ENCODE results near the gene ADISSP.
A peak's percentile ranks its signal among the peaks of the same experiment; 100 is the strongest.

Gene ADISSP

DNA sequence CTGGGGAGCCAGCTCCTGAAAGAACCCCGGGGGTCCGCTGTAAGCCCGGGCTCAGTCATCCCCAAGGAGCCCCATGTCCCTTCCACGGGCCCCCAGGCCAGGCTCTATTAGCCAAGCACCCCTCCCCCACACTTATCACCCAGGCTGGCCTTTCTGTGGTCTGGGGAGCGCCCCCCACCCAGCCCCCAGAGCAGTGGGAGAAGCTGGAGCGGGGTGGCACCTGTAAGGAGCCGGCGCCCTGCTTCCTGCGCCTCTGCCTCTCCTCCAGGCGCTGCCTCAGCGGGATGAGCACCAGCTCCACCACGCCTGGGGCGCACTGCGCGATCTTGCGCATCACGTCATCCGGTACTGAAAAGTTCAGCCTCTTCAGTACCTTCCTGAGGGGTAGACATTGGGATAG, 11.4 kb upstream of the ADISSP start:
- DNase-seq: no peak

DNA sequence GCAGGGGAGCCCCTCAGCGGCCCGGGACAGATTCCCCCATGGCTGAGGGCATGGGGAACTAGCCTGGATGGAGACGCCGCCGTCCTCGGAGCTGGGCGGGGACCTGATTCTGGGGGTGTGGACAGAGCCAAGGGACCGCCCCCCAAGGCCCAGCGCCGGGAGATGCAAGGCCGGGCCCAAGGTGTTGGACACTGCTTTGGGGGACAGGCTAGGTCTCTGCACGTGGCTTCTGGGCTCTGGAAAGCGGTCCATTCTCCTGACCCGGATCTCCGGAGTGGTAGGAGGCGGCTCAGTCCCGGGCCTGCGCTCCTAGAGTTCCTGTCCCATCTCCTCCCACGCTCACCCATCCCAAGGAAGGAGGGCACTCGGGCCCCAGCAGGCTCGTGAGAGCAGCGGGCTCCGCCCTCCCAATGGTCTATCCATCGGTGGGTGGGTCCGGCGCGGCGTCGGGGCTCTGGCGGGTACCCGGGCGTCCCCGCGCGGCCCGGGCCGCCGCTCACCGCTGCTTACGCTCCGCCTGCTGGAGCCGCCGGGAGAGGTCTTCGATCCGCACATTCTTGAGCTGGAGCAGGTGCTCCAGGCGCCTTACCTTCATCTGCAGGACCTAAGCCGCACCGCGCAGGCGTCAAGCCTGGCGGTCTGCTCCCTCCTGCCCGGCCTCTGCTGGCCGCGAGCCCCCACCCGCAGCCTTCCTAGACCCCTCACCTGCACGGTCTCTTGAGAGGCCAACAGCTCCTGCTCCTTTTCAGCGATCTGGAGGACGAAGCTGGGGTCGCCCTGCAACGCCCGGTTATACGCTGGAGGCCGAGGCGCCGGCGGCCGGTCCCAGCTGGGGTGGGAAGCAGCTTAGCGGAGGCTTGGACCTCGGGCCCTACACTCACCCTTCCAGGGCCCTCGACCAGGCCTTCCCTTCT, 10.4 kb upstream of the ADISSP start:
- peak; percentile 25 for DNase-seq

DNA sequence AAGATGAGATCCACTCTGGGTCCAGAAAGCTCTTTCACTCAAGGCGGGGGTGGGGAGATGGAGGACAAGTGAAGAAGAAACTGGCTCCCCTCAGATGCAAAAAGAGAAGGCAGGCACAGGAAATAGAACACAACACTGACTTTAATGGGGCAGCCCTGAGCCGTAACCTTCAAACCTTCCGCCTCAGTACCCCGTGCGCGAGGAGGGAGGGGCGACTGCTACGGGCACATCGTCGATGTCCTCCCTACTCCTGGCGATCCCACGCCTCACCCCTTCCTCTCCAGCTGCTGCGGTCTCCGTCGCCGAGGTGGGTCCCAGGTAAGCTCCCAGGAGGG, 9.8 kb upstream of the ADISSP start:
- DNase-seq: no peak

DNA sequence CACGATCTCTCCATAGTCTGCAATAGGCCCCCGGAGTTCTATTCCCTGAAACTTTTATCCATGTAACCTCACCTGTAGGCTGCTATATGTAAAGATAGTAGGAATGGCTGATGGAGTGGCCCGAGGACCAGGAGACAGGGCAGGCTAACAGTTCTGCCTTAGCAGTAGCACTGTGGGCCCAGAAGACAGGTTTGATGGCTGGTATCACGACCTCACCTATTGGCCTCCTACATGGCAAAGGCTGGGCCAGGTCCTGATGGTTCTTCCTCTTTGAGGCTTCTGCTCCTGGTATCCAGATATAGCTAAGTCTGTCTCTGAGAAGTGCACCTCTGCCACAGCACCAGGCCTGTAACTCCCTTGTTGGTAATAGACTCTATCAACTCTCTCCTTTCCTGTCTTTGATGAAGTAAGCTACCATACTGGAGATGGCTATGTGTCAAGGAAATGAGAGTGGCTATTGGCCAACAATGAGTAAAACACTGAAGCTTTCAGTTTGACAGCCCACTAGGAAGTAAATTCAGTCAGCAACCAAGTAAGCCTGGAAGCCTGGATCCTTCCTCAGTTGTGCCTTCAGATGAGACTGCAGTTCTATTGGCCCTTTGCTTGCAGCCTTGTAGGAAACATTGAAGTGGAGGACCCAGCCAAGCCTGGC, 8.0 kb upstream of the ADISSP start:
- DNase-seq: no peak

DNA sequence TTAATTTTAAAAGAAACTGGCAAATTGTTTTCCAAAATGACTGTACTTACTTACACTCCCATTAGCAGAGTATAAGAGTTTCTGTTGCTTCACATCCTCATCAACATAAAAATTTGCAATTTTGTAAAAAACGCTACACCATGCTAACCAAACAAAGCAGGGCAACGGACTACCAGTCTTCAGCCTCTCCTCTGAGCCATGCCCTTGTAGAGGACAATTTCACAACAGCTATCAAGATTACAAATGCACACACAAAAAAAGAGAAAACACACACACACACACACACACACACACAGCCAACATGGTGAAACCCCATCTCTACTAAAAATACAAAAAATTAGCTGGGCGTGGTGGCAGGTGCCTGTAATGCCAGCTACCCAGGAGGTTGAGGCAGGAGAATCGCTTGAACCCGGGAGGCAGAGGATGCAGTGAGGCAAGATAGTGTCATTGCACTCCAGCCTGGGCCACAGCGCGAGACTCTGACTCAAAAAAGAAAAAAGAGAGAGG, 4.1 kb upstream of the ADISSP start:
- DNase-seq: no peak

DNA sequence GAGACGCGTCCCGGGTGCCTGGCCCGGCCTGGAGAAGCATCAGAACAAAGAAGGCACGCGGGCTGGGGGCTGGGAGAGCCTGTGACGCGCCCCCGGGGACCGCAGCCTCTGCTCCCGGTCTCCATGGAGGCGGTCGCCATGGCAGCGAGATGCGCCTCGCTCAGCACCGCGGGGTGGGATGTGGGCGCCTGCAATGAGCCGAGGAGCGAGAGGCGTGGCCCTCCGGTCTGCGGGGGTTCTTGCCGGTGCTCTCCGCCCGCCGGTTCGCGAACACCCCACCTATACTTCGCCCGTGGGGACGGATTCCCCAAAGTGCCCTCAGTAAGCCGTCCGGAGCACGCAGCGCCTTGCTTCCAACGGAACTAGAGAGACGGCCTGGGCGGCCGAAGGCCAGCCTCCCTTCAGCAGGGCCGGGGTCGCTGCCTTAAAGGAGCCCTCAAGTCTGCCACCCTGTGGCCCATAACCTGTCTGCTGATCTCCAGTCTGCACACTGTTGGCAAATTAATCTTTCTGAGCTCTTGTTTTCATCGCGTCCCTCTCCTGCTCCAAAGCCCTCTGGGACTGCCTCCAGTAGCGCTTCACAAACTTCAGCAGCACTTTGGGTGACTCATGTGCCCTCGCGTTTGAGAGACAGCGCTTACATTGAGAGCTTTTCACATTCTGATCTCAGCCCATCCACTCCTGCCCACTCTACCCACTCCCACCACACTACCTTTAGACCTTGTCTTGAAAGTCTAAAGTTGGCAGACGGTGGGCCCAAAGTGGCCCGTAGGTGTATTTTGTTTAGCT, 983 bp upstream of the ADISSP start:
- DNase-seq: peak; percentile 67

DNA sequence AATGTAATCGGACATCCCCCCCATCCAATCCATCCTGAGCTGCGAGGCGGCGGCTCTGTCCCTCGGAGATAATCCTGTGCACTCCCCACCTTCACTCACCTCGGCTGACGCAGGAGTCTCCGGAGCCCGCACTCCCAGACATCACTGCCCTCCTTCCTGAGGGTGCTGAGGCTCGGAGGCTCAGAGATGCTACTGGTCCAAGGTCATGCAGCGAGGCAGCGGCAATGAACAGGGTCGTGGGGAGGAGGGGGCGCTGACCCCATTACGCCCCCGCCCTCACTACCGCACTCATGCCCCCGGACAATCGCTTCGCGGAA, 485 bp downstream of the ADISSP start:
- no peak for DNase-seq

DNA sequence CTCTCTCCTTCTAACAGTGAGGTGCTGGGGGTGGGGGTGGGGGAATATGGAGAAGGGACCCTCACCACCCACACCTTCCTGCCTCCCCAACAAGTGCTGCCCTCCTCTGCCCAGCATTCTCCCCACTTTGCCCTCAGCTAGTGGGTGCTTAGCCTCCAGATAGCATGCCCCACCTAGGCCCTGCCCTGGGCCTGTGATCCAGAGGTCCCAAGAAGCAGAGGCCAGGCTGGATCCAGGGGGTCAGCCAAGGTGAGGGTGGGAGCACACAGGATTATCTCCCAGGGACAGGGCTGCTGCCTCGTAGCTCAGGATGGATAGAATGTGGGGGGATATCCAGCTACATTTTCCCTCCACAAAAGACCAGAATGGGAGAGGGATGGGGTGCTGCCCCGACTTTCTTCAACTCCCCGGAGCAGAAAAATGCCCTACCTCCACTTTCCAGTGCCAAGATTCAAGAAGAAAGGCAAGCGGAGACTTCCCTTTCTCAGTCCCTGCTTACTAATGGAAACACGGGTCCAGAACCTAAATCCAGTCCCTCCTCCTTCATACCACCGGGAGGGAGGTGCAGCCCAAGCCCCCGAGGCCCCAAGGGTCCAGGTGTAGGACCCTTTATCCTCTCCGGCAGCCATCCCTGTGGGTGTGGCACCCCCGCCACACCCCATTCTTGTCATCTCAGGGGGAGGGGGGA, 987 bp downstream of the ADISSP start:
- DNase-seq: no peak

DNA sequence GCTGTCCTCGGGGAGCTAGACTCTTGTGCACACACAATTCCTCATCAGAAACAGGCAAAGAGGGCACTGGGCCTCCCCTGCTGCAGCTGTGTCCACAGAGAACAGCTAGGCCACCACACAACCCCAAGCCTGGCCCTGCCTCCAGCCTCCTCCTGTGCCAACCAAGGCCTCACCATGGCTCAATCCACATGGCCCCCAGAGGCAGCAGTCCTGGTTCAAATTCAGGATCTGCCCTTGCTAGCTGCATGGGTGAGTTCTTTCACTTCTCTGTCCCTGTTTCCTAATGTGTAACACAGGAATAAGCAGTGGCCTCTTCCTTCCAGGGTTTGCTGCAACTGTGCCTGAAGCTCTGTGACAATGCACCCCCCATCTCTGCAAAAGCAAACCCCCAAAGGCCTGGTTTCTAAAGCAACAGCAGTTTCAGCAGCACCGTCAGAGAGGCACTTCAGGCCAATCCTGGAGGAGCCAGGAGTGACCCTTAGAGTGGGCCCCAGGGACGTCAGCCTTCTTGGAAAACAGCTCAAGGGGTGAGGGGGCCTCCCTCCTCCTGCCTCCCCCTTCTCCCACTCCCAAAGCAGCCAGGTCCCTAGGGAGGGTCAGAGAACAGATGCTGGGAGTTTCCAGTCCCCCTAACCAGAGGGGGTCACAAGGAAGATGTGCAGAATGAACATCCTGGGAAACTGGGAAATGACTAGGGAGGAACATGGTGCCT, 2.2 kb downstream of the ADISSP start:
- no peak for DNase-seq

DNA sequence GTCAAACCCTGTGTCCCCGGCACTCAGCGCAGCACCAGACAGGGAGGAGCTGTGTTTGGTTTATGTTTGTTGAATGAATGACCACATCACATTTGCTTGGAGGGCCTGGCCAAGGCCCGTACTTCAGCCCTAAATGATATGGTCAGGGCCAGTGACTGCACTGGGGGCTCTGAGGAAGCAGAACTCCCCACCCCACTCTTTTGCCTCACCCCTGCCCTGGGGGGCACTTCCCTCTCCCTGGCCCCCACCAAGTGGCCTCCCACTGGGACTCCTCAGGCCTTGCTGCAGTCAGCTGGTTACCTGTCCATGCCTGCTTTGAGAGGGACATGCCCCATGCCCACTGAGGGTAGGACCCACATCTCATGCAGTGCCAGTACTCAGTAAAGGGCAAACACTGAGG, 2.9 kb downstream of the ADISSP start:
- no peak for DNase-seq

DNA sequence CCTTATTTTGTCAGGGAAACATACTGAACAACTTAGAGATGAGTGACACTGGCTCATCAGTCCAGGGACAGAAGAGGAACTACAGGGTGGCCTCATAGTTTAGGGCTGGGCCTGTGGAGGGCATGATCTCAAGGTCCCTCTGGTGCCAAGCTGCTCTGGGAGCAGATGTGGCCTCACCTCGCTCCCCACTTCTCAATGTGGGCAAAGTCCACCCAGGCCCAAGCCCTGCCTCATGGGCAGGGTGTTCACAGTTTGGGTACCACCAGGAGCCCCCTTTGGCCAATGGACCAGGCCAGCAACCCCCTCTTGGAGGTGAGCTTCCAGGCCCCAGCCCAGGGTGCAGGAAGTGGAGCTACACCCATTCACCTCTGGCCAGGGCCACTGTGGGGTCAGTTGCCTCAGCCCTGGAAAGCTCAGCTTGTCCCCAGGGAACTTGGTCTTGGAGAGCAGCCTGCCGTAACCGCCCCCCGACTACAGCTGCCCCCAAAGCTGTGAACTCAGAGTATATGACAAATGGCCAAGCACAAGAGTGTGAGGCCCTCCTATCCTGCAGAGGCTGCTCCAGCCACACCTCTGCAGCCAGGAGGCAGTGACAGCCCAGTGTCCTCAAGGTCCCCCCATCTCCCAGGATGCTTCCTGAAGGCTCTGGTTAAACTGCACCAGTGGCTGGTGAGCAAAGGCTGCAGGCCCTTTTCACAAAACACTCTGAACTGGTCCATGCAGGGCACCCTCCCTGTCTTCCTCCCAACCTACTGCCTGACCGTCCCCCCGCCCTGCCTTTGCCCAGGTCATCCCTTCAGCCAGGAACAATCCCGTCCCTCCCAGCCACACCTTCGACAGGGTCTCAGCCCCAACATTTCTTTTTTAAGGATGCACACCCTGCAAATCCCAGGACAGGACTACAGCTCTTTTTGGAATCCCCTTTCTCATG, 3.6 kb downstream of the ADISSP start:
- DNase-seq: no peak

DNA sequence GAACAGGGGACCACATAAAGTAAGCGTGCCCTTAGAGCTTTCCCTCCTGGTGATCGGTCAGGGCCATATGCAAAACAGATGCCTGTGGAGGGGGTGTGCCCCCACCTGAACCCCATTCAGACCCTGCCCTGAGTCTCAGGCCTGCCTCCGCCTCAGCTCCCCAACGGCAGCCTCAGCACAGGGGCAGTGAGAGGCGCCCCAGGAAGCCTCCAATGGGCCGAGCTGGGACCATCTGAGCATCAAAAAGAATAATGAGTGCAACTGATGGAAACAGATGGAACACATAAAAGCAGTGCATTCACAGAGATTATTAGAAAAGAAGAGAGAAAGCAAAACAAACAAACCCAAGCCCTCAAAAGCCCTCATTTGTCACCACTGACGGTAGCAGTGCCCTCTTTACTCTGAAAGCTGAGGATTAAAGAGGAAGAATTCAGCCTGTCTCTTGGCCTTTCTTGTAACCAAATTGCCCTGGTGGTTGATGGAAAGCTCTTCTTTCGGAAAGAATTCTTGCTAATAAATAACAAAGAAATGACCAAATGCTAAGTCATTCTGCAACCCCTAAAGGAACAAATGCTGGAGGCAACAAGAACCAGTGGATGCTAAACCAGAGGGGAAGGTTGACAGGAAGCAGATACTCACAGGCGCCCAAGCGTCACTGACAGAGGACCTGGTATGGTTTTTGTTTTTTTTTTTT, 6.8 kb downstream of the ADISSP start:
- no peak for DNase-seq

DNA sequence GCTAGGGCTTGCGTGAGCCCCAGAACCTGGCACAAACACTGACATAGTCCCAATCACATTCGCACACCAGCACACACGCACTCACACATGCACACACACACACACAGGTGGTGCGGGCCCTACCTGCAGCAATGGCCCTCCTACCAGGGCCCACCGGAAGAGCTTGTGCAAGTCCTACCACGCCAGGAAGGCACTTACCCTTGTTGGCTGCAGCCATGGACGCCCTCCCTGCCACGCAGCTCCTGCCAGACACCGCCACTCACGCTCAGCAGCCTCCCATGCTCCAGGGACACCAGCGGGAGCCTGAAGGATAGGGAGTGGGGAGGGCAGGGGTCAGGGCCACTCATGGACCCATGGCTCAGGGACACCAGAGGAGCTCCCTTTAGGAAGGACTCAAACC, 7.7 kb downstream of the ADISSP start:
- no peak for DNase-seq

DNA sequence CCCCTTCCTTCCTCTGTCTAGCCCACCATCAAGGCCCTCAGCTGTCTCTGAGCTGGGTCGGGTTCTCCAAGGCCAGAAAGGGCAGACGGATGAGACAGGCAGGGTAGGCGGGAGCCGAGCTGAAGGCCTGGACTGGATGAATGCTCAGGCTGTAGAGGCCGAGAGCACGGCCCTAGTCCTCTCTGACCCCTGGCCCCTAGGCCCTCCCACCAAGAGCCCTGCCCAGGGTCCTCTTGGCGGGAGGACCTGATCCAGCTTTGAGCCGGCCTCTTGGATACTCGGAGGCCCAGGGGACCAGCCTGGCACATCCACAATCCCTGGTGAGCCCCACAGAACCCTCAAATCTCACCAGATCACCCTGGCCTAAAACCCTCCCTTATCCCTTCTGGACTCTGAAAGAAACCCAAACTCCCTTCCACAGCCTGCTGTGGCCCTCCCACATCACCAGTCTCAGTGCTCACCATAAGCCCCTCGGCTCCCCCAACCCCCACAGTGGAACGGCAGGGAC, 8.2 kb downstream of the ADISSP start:
- no peak for DNase-seq

DNA sequence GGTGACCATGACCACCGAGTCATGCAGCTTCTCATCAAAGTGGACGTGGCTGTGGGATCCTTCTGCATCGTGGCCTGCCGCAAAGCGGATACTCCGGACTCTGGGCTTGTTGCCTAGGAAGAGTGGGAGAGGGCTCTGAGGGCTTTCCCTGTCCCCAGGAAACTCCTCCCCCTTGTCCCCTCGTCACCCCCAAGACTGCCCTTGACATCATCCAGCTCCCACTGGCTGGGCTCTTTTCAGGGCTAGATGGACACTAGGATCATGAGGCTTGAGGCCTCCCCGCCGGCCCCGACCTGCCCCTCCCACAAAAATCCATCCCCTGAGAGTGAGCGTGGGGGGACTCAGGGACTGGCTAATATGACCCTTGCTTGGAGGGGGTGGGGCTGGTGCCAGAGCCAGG, 9.0 kb downstream of the ADISSP start:
- DNase-seq: no peak

DNA sequence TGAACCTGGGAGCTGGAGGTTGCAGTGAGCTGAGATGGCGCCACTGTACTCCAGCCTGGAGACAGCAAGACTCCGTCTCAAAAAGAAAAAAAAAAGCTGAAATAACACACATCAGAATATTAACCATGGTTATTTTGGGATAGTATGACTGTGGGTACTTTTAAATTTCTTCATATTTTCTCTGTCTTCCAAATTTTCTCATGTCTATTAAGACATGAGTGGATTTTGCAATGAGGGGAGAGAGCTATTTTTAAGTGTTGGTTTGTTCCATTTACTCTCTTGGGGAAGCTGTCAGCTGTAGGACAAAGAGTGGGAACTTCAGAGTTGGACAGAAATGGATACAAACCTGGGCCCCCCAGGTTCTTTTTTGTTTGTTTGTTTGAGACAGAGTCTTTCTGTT, 10.3 kb downstream of the ADISSP start:
- DNase-seq: no peak

DNA sequence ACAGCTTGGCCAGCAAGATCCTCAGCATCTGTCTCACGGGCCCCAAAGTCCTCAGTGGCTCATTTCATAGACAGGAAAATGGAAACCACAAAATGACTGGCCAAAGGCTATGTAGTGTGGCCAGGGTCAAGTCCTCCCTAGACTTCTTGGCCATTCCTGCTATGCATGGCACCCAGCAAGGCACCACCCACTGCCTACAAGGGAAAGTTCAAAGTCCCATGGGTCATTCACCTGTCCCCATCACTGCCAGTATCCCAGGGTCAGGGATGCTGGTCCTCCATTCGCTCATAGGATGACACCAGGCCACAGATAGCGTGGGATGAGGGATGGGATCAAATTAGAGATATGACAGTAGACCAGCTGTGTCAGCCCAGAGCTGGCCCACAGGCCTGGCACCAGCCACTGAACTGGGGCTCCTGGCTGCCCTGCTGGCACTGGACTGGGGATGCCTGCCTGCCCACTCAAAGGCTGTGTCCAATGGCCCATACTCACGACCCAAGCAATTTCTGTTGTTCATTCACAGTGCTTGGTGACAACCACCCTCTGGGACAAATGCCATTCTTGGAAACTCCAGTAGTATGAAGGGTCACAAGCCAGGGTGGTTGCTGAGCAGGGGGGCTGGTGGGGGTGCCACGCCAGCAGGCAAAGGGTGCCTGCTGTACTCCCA, 11.6 kb downstream of the ADISSP start:
- DNase-seq: no peak

DNA sequence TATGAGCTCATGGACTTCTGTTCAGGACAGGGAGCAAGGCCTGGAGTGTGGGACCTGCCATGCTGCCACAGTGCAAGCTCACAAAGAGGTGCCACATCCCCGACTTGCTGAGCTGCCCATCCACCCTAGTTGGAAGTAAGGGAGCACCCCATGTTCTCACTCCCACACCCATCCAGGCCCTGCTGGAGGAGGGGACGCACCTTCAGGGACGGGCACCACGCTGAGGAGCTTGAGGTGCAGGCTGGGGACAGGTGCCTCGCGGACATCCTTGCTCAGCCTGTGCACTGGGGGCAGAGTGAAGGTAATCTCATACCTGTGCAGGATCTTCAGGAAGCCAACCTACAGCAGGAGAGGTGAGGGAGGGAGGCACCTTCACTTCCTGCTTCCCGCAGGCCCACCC, 12.3 kb downstream of the ADISSP start:
- no peak for DNase-seq

DNA sequence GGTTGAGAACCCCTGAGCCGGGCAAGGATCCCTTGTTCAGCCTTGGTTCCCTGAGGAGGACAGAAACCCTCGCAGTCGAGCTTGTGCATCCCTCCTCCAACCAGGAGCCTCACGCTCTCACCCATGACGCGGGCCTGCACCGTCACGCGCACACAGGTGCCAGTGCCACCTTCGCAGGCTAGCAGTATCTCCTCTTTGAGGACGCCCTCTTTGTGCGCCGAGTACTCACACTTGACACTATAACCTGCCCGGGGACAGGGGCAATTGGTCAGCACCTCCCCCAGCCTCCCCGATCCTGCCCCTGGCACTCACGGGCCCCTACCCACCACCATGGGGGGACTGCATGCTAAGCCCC, 13.3 kb downstream of the ADISSP start:
- no peak for DNase-seq

Data from kidney glomerular epithelial cell (primary cell).